ENCODE measurements around the gene CEP41. TPM values are rescaled to one million over a fixed set of nuclear protein-coding genes. Genes with fewer than 3 reads are reported as not detected.
"Not testable (repeated sequence)": the region's sequence is repeated elsewhere in the genome, so short reads cannot be mapped to it uniquely, and the experiment has no call there.

The CEP41 gene
- total RNA-seq, 1 donor from 2014 or later: 10.0 TPM

GRCh38 chr7:130454959-130455358, 14.1 kb upstream of the CEP41 start:
- no peaks in the 10 kb centered on the region for H3K36me3 ChIP-seq
- H3K27me3 ChIP-seq (ENCODE audit: low read depth): no peaks in the 10 kb centered on the region
- intact Hi-C loops (cut with DNase I): no loop called here
- DNase-seq: no peak
- no peak for TF ChIP-seq CTCF (IDR thresholded peaks at IDR 0.05)
- no peak overlapping the region for H3K4me3 ChIP-seq
- H3K9me3 ChIP-seq: peaks cover 10% of the 10 kb centered on the region
- no peak for ATAC-seq
- no peaks in the 10 kb centered on the region for H3K4me1 ChIP-seq
- no peak overlapping the region for H3K27ac ChIP-seq

DNA sequence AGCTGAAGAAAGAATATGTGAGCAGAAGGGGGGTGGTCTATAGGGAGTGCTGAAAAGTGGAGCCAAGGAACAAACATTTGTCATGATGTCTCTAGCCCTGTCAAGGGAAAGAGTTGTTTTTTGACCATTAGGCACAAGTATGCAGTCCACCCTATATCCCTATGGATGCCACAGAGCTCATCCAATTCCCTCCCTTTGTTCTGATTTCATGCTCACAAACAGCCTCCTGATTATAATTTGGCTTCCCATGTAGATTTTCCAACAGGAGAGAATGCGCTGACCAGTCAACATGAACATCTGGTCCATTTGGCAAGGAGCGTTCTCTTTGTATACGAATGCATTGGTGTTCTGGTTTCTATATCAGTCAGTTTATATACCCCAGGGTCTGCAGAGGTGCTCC, 12.1 kb upstream of the CEP41 start:
- H3K27ac ChIP-seq: no peak overlapping the region
- no peak for DNase-seq
- no peaks in the 10 kb centered on the region for H3K36me3 ChIP-seq
- H3K4me3 ChIP-seq: no peak overlapping the region
- no peaks in the 10 kb centered on the region for H3K27me3 ChIP-seq (ENCODE audit: low read depth)
- no peak for ATAC-seq
- intact Hi-C loops (cut with DNase I): no loop called here
- no peak for TF ChIP-seq CTCF (IDR thresholded peaks at IDR 0.05)
- H3K9me3 ChIP-seq: no peaks in the 10 kb centered on the region
- no peaks in the 10 kb centered on the region for H3K4me1 ChIP-seq

DNA sequence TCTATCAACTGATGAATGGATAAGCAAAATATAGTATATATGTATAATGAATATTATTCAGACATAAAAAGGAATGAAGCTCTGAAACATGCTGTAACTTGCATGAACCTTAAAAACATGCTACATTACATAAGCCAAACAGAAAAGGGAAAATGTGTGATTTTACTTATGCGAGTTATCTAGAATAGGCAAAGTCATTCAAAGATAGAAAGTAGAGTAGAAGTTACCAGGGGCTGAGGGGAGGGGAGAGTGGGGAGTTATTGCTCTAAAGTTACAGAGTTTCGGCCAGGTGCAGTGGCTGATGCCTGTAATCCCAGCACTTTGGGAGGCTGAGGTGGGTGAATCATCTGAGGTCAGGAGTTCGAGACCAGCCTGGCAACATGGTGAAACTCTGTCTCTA, 10.5 kb upstream of the CEP41 start:
- H3K36me3 ChIP-seq; DNase-seq; H3K27ac ChIP-seq; H3K9me3 ChIP-seq; H3K4me3 ChIP-seq; ATAC-seq; intact Hi-C loops (cut with DNase I); H3K27me3 ChIP-seq (ENCODE audit: low read depth); H3K4me1 ChIP-seq: not testable (repeated sequence)

GRCh38 chr7:130446259-130446658, 5.4 kb upstream of the CEP41 start:
- no peaks in the 10 kb centered on the region for H3K27me3 ChIP-seq (ENCODE audit: low read depth)
- H3K9me3 ChIP-seq: no peaks in the 10 kb centered on the region
- peaks cover 18% of the 10 kb centered on the region for H3K4me1 ChIP-seq
- ATAC-seq (no peak), DNase-seq (no peak)
- H3K4me3 ChIP-seq: no peak overlapping the region
- no peak for TF ChIP-seq CTCF (IDR thresholded peaks at IDR 0.05)
- no peaks in the 10 kb centered on the region for H3K36me3 ChIP-seq
- no peak overlapping the region for H3K27ac ChIP-seq
- intact Hi-C loops (cut with DNase I): no loop called here

DNA sequence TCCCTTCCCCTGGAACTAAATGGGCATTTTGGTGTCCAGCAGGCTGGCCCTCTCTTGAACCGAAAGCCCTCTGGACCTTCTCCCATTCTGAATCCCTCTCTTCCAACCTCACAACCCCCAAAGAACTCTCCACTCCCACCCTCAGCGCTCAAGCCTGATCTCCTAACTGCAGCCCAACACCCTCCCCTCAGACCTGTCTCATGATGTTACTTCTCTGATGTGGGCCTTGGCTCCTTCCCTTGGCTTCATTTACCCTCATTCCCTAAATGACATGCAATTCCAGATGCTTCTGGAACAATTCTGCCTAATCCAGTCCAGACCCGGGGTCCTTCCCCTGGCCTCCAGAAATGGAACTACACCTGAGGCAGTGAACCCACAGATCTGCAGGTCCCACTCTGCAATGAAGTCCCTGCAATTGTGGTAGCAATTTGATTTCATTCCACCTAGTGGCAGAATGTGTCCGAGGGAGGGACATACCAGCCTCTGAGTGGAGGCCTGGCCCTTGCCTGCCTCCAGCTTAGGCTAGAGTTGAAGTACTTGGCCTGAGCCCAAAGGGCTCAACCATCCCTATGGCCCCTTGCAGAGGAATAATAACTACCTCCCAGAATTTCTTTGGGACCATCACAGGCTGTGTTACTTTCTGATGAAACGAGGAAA, 4.1 kb upstream of the CEP41 start:
- intact Hi-C loops (cut with DNase I): no loop called here
- peak overlapping the region; percentile 26 for H3K27ac ChIP-seq
- H3K4me3 ChIP-seq: no peak overlapping the region
- no peaks in the 10 kb centered on the region for H3K36me3 ChIP-seq
- TF ChIP-seq CTCF (IDR thresholded peaks at IDR 0.05): no peak
- H3K4me1 ChIP-seq: peaks cover 24% of the 10 kb centered on the region
- DNase-seq (no peak), ATAC-seq (no peak)
- no peaks in the 10 kb centered on the region for H3K27me3 ChIP-seq (ENCODE audit: low read depth)
- no peaks in the 10 kb centered on the region for H3K9me3 ChIP-seq

DNA sequence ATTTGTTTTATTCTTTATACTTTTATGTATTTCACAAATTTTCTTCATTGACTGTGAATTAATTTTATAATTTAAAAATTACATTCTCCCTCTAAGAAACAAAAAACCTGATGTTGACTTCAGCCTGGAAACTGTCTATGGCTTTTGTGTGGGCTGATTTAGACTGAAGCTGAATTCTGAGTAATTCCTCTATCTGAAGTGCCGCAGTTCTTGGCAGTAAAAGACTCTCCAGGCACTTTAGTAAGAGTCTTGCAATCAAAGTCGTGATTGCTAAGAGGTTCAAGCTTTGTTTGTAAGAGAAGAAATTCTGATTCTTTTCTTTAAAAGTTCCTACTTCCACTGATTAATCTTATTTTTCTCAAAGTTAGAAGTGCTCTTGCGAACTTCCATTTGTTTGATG, 3.4 kb upstream of the CEP41 start:
- TF ChIP-seq CTCF (IDR thresholded peaks at IDR 0.05): no peak
- peak overlapping the region; percentile 26 for H3K27ac ChIP-seq

More for the DNA sequence above, 3.4 kb upstream of the CEP41 start:
- ATAC-seq: peak in 1 of 2 donors; percentile 50
- no peaks in the 10 kb centered on the region for H3K9me3 ChIP-seq
- no peak for DNase-seq
- H3K36me3 ChIP-seq: no peaks in the 10 kb centered on the region
- H3K27me3 ChIP-seq (ENCODE audit: low read depth): no peaks in the 10 kb centered on the region
- intact Hi-C loops (cut with DNase I): no loop called here
- peaks cover 24% of the 10 kb centered on the region for H3K4me1 ChIP-seq
- no peak overlapping the region for H3K4me3 ChIP-seq

Measured in lower lobe of right lung (tissue), 2 donors.